ENCODE results near the gene COL4A2.
A peak's percentile ranks its signal among the peaks of the same experiment; 100 is the strongest.

Gene COL4A2

DNA sequence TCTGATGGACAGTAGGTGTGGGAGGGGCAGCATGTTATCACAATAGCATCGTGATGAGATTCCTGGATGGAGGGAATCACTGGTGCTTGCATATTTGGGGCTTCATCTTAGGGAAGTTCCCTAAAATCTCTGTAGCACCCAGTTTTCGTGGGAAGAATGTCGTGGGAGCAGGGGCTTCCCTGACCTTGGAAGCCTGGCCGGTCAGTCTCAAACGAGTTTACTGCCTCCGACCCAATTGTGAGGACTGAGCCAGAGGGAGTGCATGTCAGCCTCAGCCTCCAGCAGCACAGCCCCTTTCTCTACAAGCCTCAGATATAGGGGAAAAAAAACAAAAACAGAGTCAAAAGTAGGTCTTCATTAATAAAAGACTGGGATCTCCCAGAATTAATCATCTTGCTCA is 32.2 kb downstream of the COL4A2 start:
- no peak overlapping the region for H2BK15ac ChIP-seq (ENCODE audit: low read length)
- no peak overlapping the region for H3K9ac ChIP-seq (ENCODE audit: low read depth, low read length, poor library complexity)
- no peak overlapping the region for H2BK12ac ChIP-seq (ENCODE audit: low read length)
- H3K4me3 ChIP-seq (ENCODE audit: low read length in 2 of 2) = no peak overlapping the region
- no peak overlapping the region for H2AK5ac ChIP-seq (ENCODE audit: low read depth, low read length)
- H3K27me3 ChIP-seq (ENCODE audit: control insufficient read depth in 3 of 3, insufficient read depth in 3 of 3, low read depth in 1 of 3, low read length in 3 of 3) = no peaks in the 10 kb centered on the region
- no peak overlapping the region for H3K4me2 ChIP-seq (ENCODE audit: insufficient read depth, low read length, poor library complexity, severe bottlenecking)
- no peak overlapping the region for H3K18ac ChIP-seq (ENCODE audit: low read length)
- H4K91ac ChIP-seq (ENCODE audit: low read depth, low read length, poor library complexity) = no peak overlapping the region
- no peak overlapping the region for H3K27ac ChIP-seq (replicated peaks; ENCODE audit: low read length)
- H3K4me1 ChIP-seq (ENCODE audit: control insufficient read depth in 2 of 2, insufficient read depth in 1 of 2, low read depth in 1 of 2, low read length in 2 of 2) = peaks cover 33 to 41% of the 10 kb centered on the region in 2 donors
- H3K23ac ChIP-seq (ENCODE audit: low read depth, low read length, poor library complexity) = no peak overlapping the region
- no peaks in the 10 kb centered on the region for H3K79me1 ChIP-seq (ENCODE audit: low read depth, low read length)
- no peak overlapping the region for H3K14ac ChIP-seq (ENCODE audit: low read length)
- no peak overlapping the region for H2BK120ac ChIP-seq (ENCODE audit: low read depth, low read length)
- H3K4ac ChIP-seq (ENCODE audit: low read length) = no peak overlapping the region
- no peak for DNase-seq (ENCODE audit: low spot score)
- no peak overlapping the region for H4K8ac ChIP-seq (ENCODE audit: low read depth, low read length)
- H3K36me3 ChIP-seq (replicated peaks in 1 of 2; ENCODE audit: control insufficient read depth in 2 of 2, insufficient read depth in 2 of 2, low read length in 2 of 2) = peaks cover 0 to 23% of the 10 kb centered on the region in 2 donors
- H2AFZ ChIP-seq (ENCODE audit: low read length) = no peak overlapping the region
- no CpG with 5 or more reads among the region's 6 CpGs for WGBS, 2 donors (ENCODE audit: extremely low coverage in 2 of 2, insufficient read length in 2 of 2, insufficient replicate concordance in 1 of 2)
- peaks cover 0 to 15% of the 10 kb centered on the region in 2 donors for H3K9me3 ChIP-seq (replicated peaks in 1 of 2; ENCODE audit: control insufficient read depth in 2 of 2, insufficient read depth in 1 of 2, low read depth in 1 of 2, low read length in 2 of 2)
- H2BK5ac ChIP-seq (ENCODE audit: low read length) = no peak overlapping the region

DNA sequence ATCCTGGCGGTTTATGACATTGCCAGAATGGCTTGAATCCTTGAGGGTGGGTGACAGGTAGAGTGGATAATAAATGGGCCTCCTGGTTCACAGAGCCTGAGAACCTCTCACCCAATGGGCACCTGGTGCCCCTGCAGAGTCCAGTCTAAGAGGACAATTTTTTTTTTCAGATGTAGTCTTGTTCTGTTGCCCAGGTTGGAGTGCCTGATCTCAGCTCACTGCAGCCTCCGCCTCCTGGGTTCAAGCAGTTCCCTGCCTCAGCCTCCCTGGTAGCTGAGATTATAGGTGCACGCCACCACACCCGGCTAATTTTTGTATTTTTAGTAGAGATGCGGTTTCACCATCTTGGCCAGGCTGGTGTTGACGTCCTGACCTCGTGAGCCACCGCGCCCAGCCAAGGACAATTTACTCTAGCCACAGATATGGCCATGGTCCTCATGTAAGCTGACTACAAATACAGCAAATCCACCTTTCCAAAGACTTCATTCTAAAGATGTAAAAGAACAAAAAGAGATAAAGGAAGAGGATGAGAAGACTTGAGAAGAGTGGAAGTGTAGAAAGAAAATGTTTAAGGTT is 33.0 kb downstream of the COL4A2 start:
- Histone ChIP-seq H3K14ac (ENCODE audit: low read length) (no peak overlapping the region), H3K4ac (ENCODE audit: low read length) (no peak overlapping the region), H3K4me2 (ENCODE audit: insufficient read depth, low read length, poor library complexity, severe bottlenecking) (no peak overlapping the region), H3K23ac (ENCODE audit: low read depth, low read length, poor library complexity) (no peak overlapping the region), H2BK120ac (ENCODE audit: low read depth, low read length) (no peak overlapping the region), H4K91ac (ENCODE audit: low read depth, low read length, poor library complexity) (no peak overlapping the region), H2AK5ac (ENCODE audit: low read depth, low read length) (no peak overlapping the region), H3K27ac (replicated peaks; ENCODE audit: low read length) (no peak overlapping the region), H3K27me3 (ENCODE audit: control insufficient read depth in 3 of 3, insufficient read depth in 3 of 3, low read depth in 1 of 3, low read length in 3 of 3) (no peaks in the 10 kb centered on the region), H3K36me3 (replicated peaks in 1 of 2; ENCODE audit: control insufficient read depth in 2 of 2, insufficient read depth in 2 of 2, low read length in 2 of 2) (peaks cover 0 to 22% of the 10 kb centered on the region in 2 donors), H3K18ac (ENCODE audit: low read length) (no peak overlapping the region), H3K4me1 (ENCODE audit: control insufficient read depth in 2 of 2, insufficient read depth in 1 of 2, low read depth in 1 of 2, low read length in 2 of 2) (peaks cover 33 to 41% of the 10 kb centered on the region in 2 donors), H4K8ac (ENCODE audit: low read depth, low read length) (no peak overlapping the region), H3K9me3 (replicated peaks in 1 of 2; ENCODE audit: control insufficient read depth in 2 of 2, insufficient read depth in 1 of 2, low read depth in 1 of 2, low read length in 2 of 2) (peaks cover 2 to 15% of the 10 kb centered on the region in 2 donors), H3K9ac (ENCODE audit: low read depth, low read length, poor library complexity) (no peak overlapping the region), H2BK12ac (ENCODE audit: low read length) (no peak overlapping the region), H3K79me1 (ENCODE audit: low read depth, low read length) (no peaks in the 10 kb centered on the region), H2BK5ac (ENCODE audit: low read length) (no peak overlapping the region), H3K4me3 (ENCODE audit: low read length in 2 of 2) (no peak overlapping the region), H2AFZ (ENCODE audit: low read length) (no peak overlapping the region), H2BK15ac (ENCODE audit: low read length) (no peak overlapping the region)
- WGBS, 2 donors (ENCODE audit: extremely low coverage in 2 of 2, insufficient read length in 2 of 2, insufficient replicate concordance in 1 of 2) = no CpG with 5 or more reads among the region's 9 CpGs
- DNase-seq (ENCODE audit: low spot score) = no peak

DNA sequence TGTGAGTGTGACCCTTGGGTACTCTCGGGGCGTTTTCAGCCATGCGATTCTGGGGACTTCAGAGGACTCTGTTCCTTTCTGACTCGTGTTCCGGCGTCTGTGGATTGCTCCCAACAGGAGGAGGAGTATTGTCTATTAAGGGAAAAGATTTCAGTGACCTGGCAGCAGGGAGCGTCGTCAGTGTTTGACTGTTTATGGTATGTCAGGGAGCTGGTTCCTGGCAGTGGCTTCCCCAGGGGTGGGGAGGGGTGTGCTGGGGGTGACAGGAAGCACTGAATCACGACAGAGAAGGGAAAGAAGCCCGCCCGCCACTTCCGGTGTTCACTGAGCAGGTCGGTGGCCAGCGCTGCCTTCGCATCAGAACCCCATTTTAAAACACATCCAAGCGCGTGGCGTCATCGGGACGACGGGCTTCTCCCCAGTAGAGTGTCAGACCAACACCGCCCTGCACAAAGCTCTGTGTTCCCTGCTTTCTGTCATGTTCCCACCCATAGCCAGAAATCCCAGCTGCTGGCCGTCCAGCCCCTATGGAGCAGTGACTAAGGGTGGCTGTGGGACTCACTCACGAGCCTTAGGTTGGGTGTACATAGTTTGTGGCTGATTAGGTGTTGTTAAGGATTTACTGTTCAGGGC is 33.8 kb downstream of the COL4A2 start:
- Histone ChIP-seq H3K23ac (ENCODE audit: low read depth, low read length, poor library complexity) (no peak overlapping the region), H3K4me1 (ENCODE audit: control insufficient read depth in 2 of 2, insufficient read depth in 1 of 2, low read depth in 1 of 2, low read length in 2 of 2) (peaks cover 33 to 41% of the 10 kb centered on the region in 2 donors), H3K4ac (ENCODE audit: low read length) (no peak overlapping the region), H3K79me1 (ENCODE audit: low read depth, low read length) (no peaks in the 10 kb centered on the region), H4K91ac (ENCODE audit: low read depth, low read length, poor library complexity) (no peak overlapping the region), H3K27ac (replicated peaks; ENCODE audit: low read length) (no peak overlapping the region), H2BK15ac (ENCODE audit: low read length) (no peak overlapping the region), H2BK5ac (ENCODE audit: low read length) (no peak overlapping the region), H3K4me3 (ENCODE audit: low read length in 2 of 2) (no peak overlapping the region), H3K9me3 (replicated peaks in 1 of 2; ENCODE audit: control insufficient read depth in 2 of 2, insufficient read depth in 1 of 2, low read depth in 1 of 2, low read length in 2 of 2) (peaks cover 2 to 14% of the 10 kb centered on the region in 2 donors), H3K4me2 (ENCODE audit: insufficient read depth, low read length, poor library complexity, severe bottlenecking) (no peak overlapping the region), H3K9ac (ENCODE audit: low read depth, low read length, poor library complexity) (no peak overlapping the region), H2BK120ac (ENCODE audit: low read depth, low read length) (no peak overlapping the region), H2AFZ (ENCODE audit: low read length) (no peak overlapping the region), H3K18ac (ENCODE audit: low read length) (peak overlapping the region; percentile 34), H3K27me3 (ENCODE audit: control insufficient read depth in 3 of 3, insufficient read depth in 3 of 3, low read depth in 1 of 3, low read length in 3 of 3) (no peaks in the 10 kb centered on the region), H2AK5ac (ENCODE audit: low read depth, low read length) (no peak overlapping the region), H2BK12ac (ENCODE audit: low read length) (no peak overlapping the region), H4K8ac (ENCODE audit: low read depth, low read length) (no peak overlapping the region), H3K14ac (ENCODE audit: low read length) (no peak overlapping the region), H3K36me3 (replicated peaks in 1 of 2; ENCODE audit: control insufficient read depth in 2 of 2, insufficient read depth in 2 of 2, low read length in 2 of 2) (peaks cover 0 to 24% of the 10 kb centered on the region in 2 donors)
- WGBS, 2 donors (ENCODE audit: extremely low coverage in 2 of 2, insufficient read length in 2 of 2, insufficient replicate concordance in 1 of 2) = no CpG with 5 or more reads among the region's 24 CpGs
- DNase-seq (ENCODE audit: low spot score) = no peak

DNA sequence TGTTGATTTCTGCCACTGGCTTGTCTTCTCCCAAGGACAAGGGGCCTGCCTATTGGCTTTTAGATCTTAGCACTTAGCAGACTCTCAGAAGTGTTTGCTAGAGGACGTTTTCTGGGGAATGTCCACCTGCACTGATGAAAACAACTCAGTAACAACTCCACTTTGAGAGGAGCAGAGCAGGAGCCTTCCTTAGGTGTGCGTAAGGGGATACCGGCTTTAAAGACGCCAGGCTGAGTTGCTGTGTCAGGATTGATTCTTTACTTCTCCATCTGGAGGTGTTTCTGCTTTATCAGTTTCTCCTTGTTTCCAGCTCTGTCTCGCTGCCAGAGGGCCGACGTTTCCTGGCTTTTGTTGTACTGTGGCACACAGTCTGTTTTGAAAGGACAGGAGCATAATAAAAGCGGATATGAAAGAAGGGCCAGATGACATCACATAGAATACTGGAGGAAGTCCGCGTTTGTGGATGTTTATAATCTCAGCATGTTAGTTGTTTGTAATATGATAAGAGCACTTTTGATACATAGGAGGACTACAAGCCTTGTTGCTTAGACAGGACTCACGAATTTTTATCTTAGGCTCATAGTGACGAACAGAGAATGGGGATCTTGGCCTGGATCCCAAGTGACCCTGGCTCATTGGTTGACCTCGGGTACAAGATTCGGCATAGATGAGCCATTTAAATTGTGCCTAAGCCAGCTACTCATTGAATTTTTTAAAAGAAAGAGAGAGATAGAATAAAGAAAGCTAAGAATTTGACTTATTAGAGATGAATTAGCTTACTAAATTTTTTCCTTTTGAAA is 34.6 kb downstream of the COL4A2 start:
- Histone ChIP-seq H3K9ac (ENCODE audit: low read depth, low read length, poor library complexity) (no peak overlapping the region), H3K27me3 (ENCODE audit: control insufficient read depth in 3 of 3, insufficient read depth in 3 of 3, low read depth in 1 of 3, low read length in 3 of 3) (no peaks in the 10 kb centered on the region)

More for the DNA sequence above, 34.6 kb downstream of the COL4A2 start:
- Histone ChIP-seq H3K18ac (ENCODE audit: low read length) (no peak overlapping the region), H2BK5ac (ENCODE audit: low read length) (no peak overlapping the region), H2BK15ac (ENCODE audit: low read length) (no peak overlapping the region), H3K36me3 (replicated peaks in 1 of 2; ENCODE audit: control insufficient read depth in 2 of 2, insufficient read depth in 2 of 2, low read length in 2 of 2) (peaks cover 0 to 24% of the 10 kb centered on the region in 2 donors), H3K27ac (replicated peaks; ENCODE audit: low read length) (no peak overlapping the region), H2BK120ac (ENCODE audit: low read depth, low read length) (no peak overlapping the region), H3K79me1 (ENCODE audit: low read depth, low read length) (peaks cover 3% of the 10 kb centered on the region), H3K14ac (ENCODE audit: low read length) (no peak overlapping the region), H2AFZ (ENCODE audit: low read length) (peak overlapping the region; percentile 57), H4K8ac (ENCODE audit: low read depth, low read length) (no peak overlapping the region), H2BK12ac (ENCODE audit: low read length) (no peak overlapping the region), H3K4me1 (ENCODE audit: control insufficient read depth in 2 of 2, insufficient read depth in 1 of 2, low read depth in 1 of 2, low read length in 2 of 2) (peaks cover 32 to 41% of the 10 kb centered on the region in 2 donors), H4K91ac (ENCODE audit: low read depth, low read length, poor library complexity) (no peak overlapping the region), H3K9me3 (replicated peaks in 1 of 2; ENCODE audit: control insufficient read depth in 2 of 2, insufficient read depth in 1 of 2, low read depth in 1 of 2, low read length in 2 of 2) (peaks cover 2 to 14% of the 10 kb centered on the region in 2 donors), H3K23ac (ENCODE audit: low read depth, low read length, poor library complexity) (no peak overlapping the region), H3K4ac (ENCODE audit: low read length) (no peak overlapping the region), H2AK5ac (ENCODE audit: low read depth, low read length) (no peak overlapping the region), H3K4me3 (ENCODE audit: low read length in 2 of 2) (no peak overlapping the region), H3K4me2 (ENCODE audit: insufficient read depth, low read length, poor library complexity, severe bottlenecking) (no peak overlapping the region)
- WGBS, 2 donors (ENCODE audit: extremely low coverage in 2 of 2, insufficient read length in 2 of 2, insufficient replicate concordance in 1 of 2) = no CpG with 5 or more reads among the region's 14 CpGs
- DNase-seq (ENCODE audit: low spot score) = no peak
